Measurements from ENCODE around the gene CFAP77. TPM values are rescaled to one million over a fixed set of nuclear protein-coding genes. Genes with fewer than 3 reads are reported as not detected.

Gene CFAP77
- total RNA-seq, 1 donor from 2014 or later, result 0.43 TPM

- Mint-ChIP-seq H3K36me3 (ENCODE audit: insufficient read depth) (peaks cover 10% of the 10 kb centered on the region), H3K4me1 (ENCODE audit: low read depth) (no peaks in the 10 kb centered on the region), H3K27ac (no peak overlapping the region), H3K27me3 (no peaks in the 10 kb centered on the region), H3K4me3 (ENCODE audit: low read depth) (no peak overlapping the region), H3K9me3 (ENCODE audit: low read depth) (no peaks in the 10 kb centered on the region)
- TF ChIP-seq CTCF (IDR thresholded peaks at IDR 0.05; ENCODE audit: unreplicated experiment), result no peak
- DNase-seq (ENCODE audit: low spot score, unreplicated experiment), result no peak
Measured at GRCh38 chr9:132622159-132622558, 212.1 kb downstream of the CFAP77 start.

Other genes starting within 250 kb of the CFAP77 start
- gene NTNG2, start 248.2 kb upstream of the CFAP77 start, total RNA-seq, result 2.4 TPM in 2 replicates
- 47.2 and 47.7 TPM in 2 replicates for gene SETX, start 55.2 kb upstream of the CFAP77 start, total RNA-seq
- 17.9 and 18.5 TPM in 2 replicates for gene TTF1, start 3.4 kb upstream of the CFAP77 start, total RNA-seq
- gene BARHL1, start 172.4 kb downstream of the CFAP77 start, total RNA-seq, result not detected in 2 replicates

Data from progenitor cell of endocrine pancreas (in vitro differentiated cells).